ENCODE measurements around the gene AJM1. TPM values are rescaled to one million over a fixed set of nuclear protein-coding genes. Genes with fewer than 3 reads are reported as not detected.
"Not testable (repeated sequence)": the region's sequence is repeated elsewhere in the genome, so short reads cannot be mapped to it uniquely, and the experiment has no call there.

The AJM1 gene
- polyA plus RNA-seq, 3 donors = 1.2 to 4.0 (median 1.7) TPM

GRCh38 chr9:136883670-136884069, 41.4 kb downstream of the AJM1 start:
- H3K27ac ChIP-seq (ENCODE audit: low read depth, low read length) = not testable (repeated sequence)
- whole genome bisulfite sequencing, 3 donors = 79 to 94% (median 81%) methylated on average over 10 of the region's 10 CpGs

DNA sequence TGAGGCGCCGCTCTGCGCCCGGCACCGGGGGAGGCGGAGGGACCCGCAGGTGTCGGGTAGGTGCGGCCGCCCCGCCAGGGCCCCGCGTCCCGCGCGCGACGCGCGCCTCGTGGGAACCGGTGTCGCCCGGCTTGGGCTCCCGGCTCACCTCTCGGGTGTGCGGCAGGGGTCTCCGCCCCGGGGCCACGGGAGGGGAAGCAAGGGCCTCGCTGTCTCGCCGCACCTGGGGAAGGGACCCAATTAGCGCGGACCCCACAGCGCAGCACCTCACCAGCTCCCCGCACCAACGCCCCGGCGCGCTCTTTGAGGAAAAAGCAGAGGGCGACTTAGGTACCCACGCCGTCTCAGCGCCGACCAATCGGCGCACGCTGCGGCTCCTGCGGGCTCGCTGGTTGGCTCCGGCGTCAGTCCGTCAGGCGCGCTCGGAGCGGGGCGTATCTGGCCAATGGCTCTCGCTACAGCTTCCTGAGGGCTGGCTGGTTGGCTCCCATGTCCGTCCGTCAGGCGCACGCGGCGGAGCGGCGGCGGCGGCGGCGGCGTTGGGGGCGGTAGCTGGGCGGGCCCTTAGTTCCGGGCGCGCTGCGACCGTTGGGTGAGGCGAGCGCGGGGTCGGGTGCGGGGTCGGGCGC, 43.8 kb downstream of the AJM1 start, which contains the start of gene TRAF2:
Gene TRAF2 (plus strand): TSS at position 567 of the 629 bp plus-strand sequence. CDS start 12,225 bp downstream, outside the sequence.
- H3K27ac ChIP-seq (ENCODE audit: low read depth, low read length) = no peak within 1 kb of the TSS
- 0 to 1% (median 0%) methylated on average over 77 to 88 of the region's 88 CpGs for WGBS, 3 donors

- no peak overlapping the region for H3K27ac ChIP-seq (ENCODE audit: low read depth, low read length)
- WGBS, 3 donors = 1% methylated on average over 51 to 76 of the region's 76 CpGs
Observed at GRCh38 chr9:136886610-136887597, 44.6 kb downstream of the AJM1 start.

DNA sequence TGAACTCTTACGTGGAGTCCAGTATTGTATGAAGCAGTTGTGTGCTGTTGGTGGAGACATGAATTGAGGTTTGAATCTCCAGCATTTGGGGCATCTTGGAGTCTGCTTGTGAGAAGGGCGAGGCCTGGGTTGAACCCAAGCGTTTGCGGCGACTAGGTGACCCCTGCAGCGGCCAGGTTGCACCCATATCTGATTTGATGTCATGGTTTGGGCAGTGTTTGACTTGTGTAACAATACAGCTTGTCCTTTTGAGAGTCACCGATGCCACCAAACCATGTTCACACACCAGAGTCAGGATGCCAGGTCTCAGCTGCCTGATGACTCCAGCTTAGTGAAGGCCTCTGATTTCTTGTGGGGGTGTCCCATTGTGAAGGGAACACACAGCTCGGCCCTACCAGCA, 46.2 kb downstream of the AJM1 start:
- 80 to 91% (median 88%) methylated on average over 8 of the region's 8 CpGs for WGBS, 3 donors
- no peak overlapping the region for H3K27ac ChIP-seq (ENCODE audit: low read depth, low read length)

DNA sequence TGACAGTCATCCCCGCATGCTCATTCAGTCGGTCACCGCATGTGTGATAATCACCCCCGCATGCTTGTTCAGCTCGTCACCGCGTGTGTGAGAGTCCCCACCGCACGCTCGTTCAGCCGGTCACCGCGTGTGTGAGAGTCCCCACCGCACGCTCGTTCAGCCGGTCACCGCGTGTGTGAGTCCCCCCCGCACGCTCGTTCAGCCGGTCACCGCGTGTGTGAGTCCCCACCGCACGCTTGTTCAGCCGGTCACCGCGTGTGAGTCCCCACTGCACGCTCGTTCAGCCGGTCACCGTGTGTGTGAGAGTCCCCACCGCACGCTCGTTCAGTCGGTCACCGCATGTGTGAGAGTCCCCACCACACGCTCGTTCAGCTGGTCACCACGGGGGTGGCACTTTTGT, 47.6 kb downstream of the AJM1 start:
- 93 to 95% (median 94%) methylated on average over 40 to 42 of the region's 42 CpGs for WGBS, 3 donors

GRCh38 chr9:136890661-136891060, 48.4 kb downstream of the AJM1 start:
- WGBS, 3 donors = 85 to 87% (median 86%) methylated on average over 13 of the region's 13 CpGs
- H3K27ac ChIP-seq (ENCODE audit: low read depth, low read length) = no peak overlapping the region

More for the DNA sequence above, 47.6 kb downstream of the AJM1 start:
- no peak overlapping the region for H3K27ac ChIP-seq (ENCODE audit: low read depth, low read length)

Other genes with a start within 250 kb of the AJM1 start
- gene EGFL7, start 179.6 kb upstream of the AJM1 start, polyA plus RNA-seq = 100 to 1,000 TPM in 2 of 3 donors, 10 to 100 TPM in 1; 34.4 to 456 (median 158) TPM
- gene AGPAT2, start 155.0 kb upstream of the AJM1 start, polyA plus RNA-seq = 1,000 to 10,000 TPM in 1 of 3 donors, 100 to 1,000 TPM in 2; 261 to 1,820 (median 416) TPM
- 10 to 100 TPM in 1 of 3 donors, 1 to 10 TPM in 2; 6.0 to 12.8 (median 8.7) TPM for gene DIPK1B, start 129.9 kb upstream of the AJM1 start, polyA plus RNA-seq
- 10 to 100 TPM in 2 of 3 donors, 1 to 10 TPM in 1; 3.2 to 28.6 (median 15.9) TPM for gene LCN10, start 99.5 kb upstream of the AJM1 start, polyA plus RNA-seq
- gene LCN6, start 94.0 kb upstream of the AJM1 start, polyA plus RNA-seq = 10 to 100 TPM in 2 of 3 donors, 1 to 10 TPM in 1; 4.7 to 48.0 (median 39.0) TPM
- not detected for gene LCN8, start 84.2 kb upstream of the AJM1 start, polyA plus RNA-seq
- gene LCN15, start 78.0 kb upstream of the AJM1 start, polyA plus RNA-seq = not detected
- gene TMEM141, start 51.1 kb upstream of the AJM1 start, polyA plus RNA-seq = 10 to 100 TPM; 74.4 to 89.2 (median 81.8) TPM
- gene CCDC183, start 46.1 kb upstream of the AJM1 start, polyA plus RNA-seq = 1 to 10 TPM in 1 of 3 donors, under 1 TPM in 2; 0.42 to 3.1 (median 0.79) TPM
- gene RABL6, start 34.5 kb upstream of the AJM1 start, polyA plus RNA-seq = 10 to 100 TPM; 51.5 to 55.7 (median 54.4) TPM
- 100 to 1,000 TPM; 141 to 146 (median 143) TPM for gene PHPT1, start 6.9 kb downstream of the AJM1 start, polyA plus RNA-seq
- 1 to 10 TPM; 4.9 to 9.8 (median 7.2) TPM for gene MAMDC4, start 9.9 kb downstream of the AJM1 start, polyA plus RNA-seq
- gene EDF1, start 23.8 kb downstream of the AJM1 start, polyA plus RNA-seq = 100 to 1,000 TPM; 351 to 391 (median 379) TPM
- gene TRAF2, start 44.0 kb downstream of the AJM1 start, polyA plus RNA-seq = 1 to 10 TPM; 4.0 to 7.2 (median 4.7) TPM
- 100 to 1,000 TPM; 102 to 173 (median 139) TPM for gene FBXW5, start 102.3 kb downstream of the AJM1 start, polyA plus RNA-seq
- 1 to 10 TPM in 1 of 3 donors, under 1 TPM in 1, not detected in 1; 0.85 to 1.1 TPM for gene C8G, start 102.8 kb downstream of the AJM1 start, polyA plus RNA-seq
- 1 to 10 TPM in 1 of 3 donors, under 1 TPM in 1, not detected in 1; 0.67 to 1.4 TPM for gene LCN12, start 109.8 kb downstream of the AJM1 start, polyA plus RNA-seq
- 100 to 1,000 TPM in 1 of 3 donors, 10 to 100 TPM in 2; 22.4 to 185 (median 74.9) TPM for gene PTGDS, start 135.0 kb downstream of the AJM1 start, polyA plus RNA-seq
- under 1 TPM in 2 of 3 donors, not detected in 1; 0.10 to 0.45 TPM for gene LCNL1, start 140.5 kb downstream of the AJM1 start, polyA plus RNA-seq
- gene PAXX, start 149.9 kb downstream of the AJM1 start, polyA plus RNA-seq = 10 to 100 TPM; 34.1 to 51.5 (median 49.1) TPM
- 1 to 10 TPM in 2 of 3 donors, under 1 TPM in 1; 0.33 to 3.0 (median 3.0) TPM for gene CLIC3, start 154.1 kb downstream of the AJM1 start, polyA plus RNA-seq
- 10 to 100 TPM; 15.8 to 42.9 (median 33.1) TPM for gene ABCA2, start 185.8 kb downstream of the AJM1 start, polyA plus RNA-seq
- 1 to 10 TPM in 2 of 3 donors, under 1 TPM in 1; 0.10 to 1.5 (median 1.1) TPM for gene FUT7, start 189.6 kb downstream of the AJM1 start, polyA plus RNA-seq
- 100 to 1,000 TPM in 2 of 3 donors, 10 to 100 TPM in 1; 45.3 to 213 (median 113) TPM for gene NPDC1, start 203.7 kb downstream of the AJM1 start, polyA plus RNA-seq
- 1 to 10 TPM in 2 of 3 donors, under 1 TPM in 1; 0.61 to 1.6 (median 1.3) TPM for gene ENTPD2, start 211.6 kb downstream of the AJM1 start, polyA plus RNA-seq
- gene SAPCD2, start 228.1 kb downstream of the AJM1 start, polyA plus RNA-seq = under 1 TPM; 0.11 to 0.34 (median 0.18) TPM
- gene UAP1L1, start 235.0 kb downstream of the AJM1 start, polyA plus RNA-seq = 1 to 10 TPM; 3.8 to 9.0 (median 6.0) TPM
- 10 to 100 TPM; 25.8 to 41.6 (median 31.2) TPM for gene MAN1B1, start 244.5 kb downstream of the AJM1 start, polyA plus RNA-seq